ENCODE results near the gene FLAD1. TPM values are rescaled to one million over a fixed set of nuclear protein-coding genes. Genes with fewer than 3 reads are reported as not detected.

The FLAD1 gene
- total RNA-seq, 3 donors from 2014 or later (not counting 1 experiment from before 2014, with no cell fraction given): 32.1 to 47.6 (median 38.7) TPM

- Mint-ChIP-seq H3K27me3 (ENCODE audit: low read depth in 2 of 2) (no peaks in the 10 kb centered on the region), H3K4me3 (peak within 1 kb of the TSS; percentile 49), H3K4me1 (peaks cover 20 to 37% of the 10 kb centered on the region in 2 donors), H3K36me3 (no peaks in the 10 kb centered on the region), H3K9me3 (no peaks in the 10 kb centered on the region), H3K27ac (peak within 1 kb of the TSS in 1 of 2 donors; percentile 67)
- Histone ChIP-seq H3K4me3 (ENCODE audit: low read length) (no peak within 1 kb of the TSS), H3K27ac (ENCODE audit: low read length) (no peak within 1 kb of the TSS), H3K27me3 (ENCODE audit: control insufficient read depth, insufficient read depth, low read length) (no peaks in the 10 kb centered on the region), H3K9me3 (ENCODE audit: control insufficient read depth, insufficient read depth, low read length) (no peaks in the 10 kb centered on the region), H3K36me3 (ENCODE audit: control insufficient read depth, insufficient read depth, low read length) (peaks cover 29% of the 10 kb centered on the region), H3K4me1 (ENCODE audit: control insufficient read depth, insufficient read depth, low read length) (peaks cover 36% of the 10 kb centered on the region)
- intact Hi-C loops (cut with micrococcal nuclease): loop anchor here (5.0 kb wide), 2 partner anchors 33 to 92 kb away; partner anchors contain the start of genes EFNA4 and PMVK
- ATAC-seq: no peak
- WGBS (ENCODE audit: insufficient coverage): 41% methylated on average over 10 of the region's 15 CpGs
- no peak for TF ChIP-seq CTCF (IDR thresholded peaks at IDR 0.05)
- DNase-seq: no peak
Measured at GRCh38 chr1:154970631-154971340, 12.4 kb upstream of the FLAD1 start, which contains the start of gene SHC1. Gene SHC1 (minus strand): TSS chr1:154970747. CDS start chr1:154970526, 221 bp downstream.

- H3K4me1 Mint-ChIP-seq: peaks cover 20 to 37% of the 10 kb centered on the region in 2 donors
- H3K4me3 ChIP-seq (ENCODE audit: low read length): no peak overlapping the region
- H3K9me3 Mint-ChIP-seq: no peaks in the 10 kb centered on the region
- no peak for ATAC-seq
- peaks cover 22% of the 10 kb centered on the region for H3K36me3 ChIP-seq (ENCODE audit: control insufficient read depth, insufficient read depth, low read length)
- no peaks in the 10 kb centered on the region for H3K27me3 ChIP-seq (ENCODE audit: control insufficient read depth, insufficient read depth, low read length)
- H3K4me3 Mint-ChIP-seq: peak overlapping the region; percentile 49
- no peaks in the 10 kb centered on the region for H3K36me3 Mint-ChIP-seq
- intact Hi-C loops (cut with micrococcal nuclease): loop anchor here (5.0 kb wide), 2 partner anchors 34 to 91 kb away; partner anchors contain the start of genes EFNA4 and PMVK
- TF ChIP-seq CTCF (IDR thresholded peaks at IDR 0.05): no peak
- H3K4me1 ChIP-seq (ENCODE audit: control insufficient read depth, insufficient read depth, low read length): peaks cover 43% of the 10 kb centered on the region
- no peak for DNase-seq
- WGBS (ENCODE audit: insufficient coverage): 89% methylated on average over 10 of the region's 10 CpGs
- H3K27ac ChIP-seq (ENCODE audit: low read length): no peak overlapping the region
- H3K9me3 ChIP-seq (ENCODE audit: control insufficient read depth, insufficient read depth, low read length): no peaks in the 10 kb centered on the region
- no peaks in the 10 kb centered on the region for H3K27me3 Mint-ChIP-seq (ENCODE audit: low read depth in 2 of 2)
- peak overlapping the region in 1 of 2 donors; percentile 67 for H3K27ac Mint-ChIP-seq
Measured at GRCh38 chr1:154971341-154971998, 11.7 kb upstream of the FLAD1 start.

- H3K9me3 ChIP-seq (ENCODE audit: control insufficient read depth, insufficient read depth, low read length): no peaks in the 10 kb centered on the region
- Mint-ChIP-seq H3K9me3 (no peaks in the 10 kb centered on the region), H3K4me3 (peak overlapping the region; percentile 75), H3K27ac (no peak overlapping the region), H3K36me3 (no peaks in the 10 kb centered on the region), H3K27me3 (ENCODE audit: low read depth in 2 of 2) (no peaks in the 10 kb centered on the region), H3K4me1 (peaks cover 20 to 37% of the 10 kb centered on the region in 2 donors)
- H3K4me1 ChIP-seq (ENCODE audit: control insufficient read depth, insufficient read depth, low read length): peaks cover 43% of the 10 kb centered on the region
- WGBS (ENCODE audit: insufficient coverage): no CpG with 5 or more reads among the region's 3 CpGs
- intact Hi-C loops (cut with micrococcal nuclease): loop anchor here (5.0 kb wide), 2 partner anchors 35 to 90 kb away; partner anchors contain the start of genes EFNA4 and PMVK
- H3K27ac ChIP-seq (ENCODE audit: low read length): no peak overlapping the region
- H3K4me3 ChIP-seq (ENCODE audit: low read length): no peak overlapping the region
- no peak for ATAC-seq
- no peak for TF ChIP-seq CTCF (IDR thresholded peaks at IDR 0.05)
- no peaks in the 10 kb centered on the region for H3K27me3 ChIP-seq (ENCODE audit: control insufficient read depth, insufficient read depth, low read length)
- H3K36me3 ChIP-seq (ENCODE audit: control insufficient read depth, insufficient read depth, low read length): peaks cover 15% of the 10 kb centered on the region
- no peak for DNase-seq
Measured at GRCh38 chr1:154972213-154972516, 11.0 kb upstream of the FLAD1 start.
